SU-DHL-6 (cell line): ENCODE results near the gene CNPPD1.

Experiments
- H2AFZ ChIP-seq: fragments of 200-600 bp; sonication (generic); 2 replicates; pipeline ENCODE4 v1.6.1; 2014; ENCODE audit warnings: low read depth, mild to moderate bottlenecking, moderate library complexity, mixed read lengths, antibody characterized with exemption, low read length; ENCODE audit not compliant: severe bottlenecking
- H3F3A ChIP-seq: fragments of 200-600 bp; shearing (Covaris generic); 2 replicates; pipeline ENCODE4 v1.6.0; 2016; ENCODE audit warnings: antibody characterized with exemption, mild to moderate bottlenecking; ENCODE audit not compliant: insufficient read depth
- H3K27ac ChIP-seq: fragments of 200-600 bp; sonication (generic); 2 replicates; pipeline ENCODE4 v1.5.1; 2016; ENCODE audit warnings: low read depth, mild to moderate bottlenecking, low read length, moderate library complexity, mixed read lengths
- H3K27me3 ChIP-seq: fragments of 200-600 bp; sonication (generic), shearing (Covaris generic); 2 replicates; pipeline ENCODE4 v1.6.0; 2014; ENCODE audit warnings: mild to moderate bottlenecking, low read length
- H3K36me3 ChIP-seq: fragments of 200-600 bp; sonication (generic); 2 replicates; pipeline ENCODE4 v1.6.1; 2014; ENCODE audit warnings: mild to moderate bottlenecking, low read length, mixed read lengths
- H3K4me2 ChIP-seq: fragments of 300-600, 200-600 bp; shearing (Covaris generic), sonication (generic); 2 replicates; pipeline ENCODE4 v1.6.0; 2014; ENCODE audit warnings: low read length, low read depth, mild to moderate bottlenecking; ENCODE audit not compliant: poor library complexity, severe bottlenecking
- H3K4me3 ChIP-seq: fragments of 200-600 bp; sonication (generic); 2 replicates; pipeline ENCODE4 v1.5.1; 2014; ENCODE audit warnings: antibody characterized with exemption, low read length, mild to moderate bottlenecking, mixed read lengths; ENCODE audit not compliant: insufficient read depth, poor library complexity, severe bottlenecking
- H3K79me2 ChIP-seq: fragments of 200-600 bp; sonication (generic); 2 replicates; pipeline ENCODE4 v1.6.1; 2014; ENCODE audit warnings: mild to moderate bottlenecking, low read length, moderate library complexity; ENCODE audit not compliant: insufficient read depth
- H3K9ac ChIP-seq: fragments of 200-600 bp; sonication (generic); 2 replicates; pipeline ENCODE4 v1.7.0; 2014; ENCODE audit warnings: mild to moderate bottlenecking, low read length
- H3K9me2 ChIP-seq: fragments of 200-600 bp; sonication (generic); replicated peaks from 2 replicates; pipeline ENCODE4 v1.6.1; 2014; ENCODE audit warnings: low read length; ENCODE audit not compliant: insufficient read depth
- H3K9me3 ChIP-seq: fragments of 200-600 bp; sonication (generic); 2 replicates; pipeline ENCODE4 v1.6.1; 2014; ENCODE audit warnings: low read length, mixed read lengths; ENCODE audit not compliant: insufficient read depth
- H4K20me1 ChIP-seq: fragments of 200-600 bp; sonication (generic); 2 replicates; pipeline ENCODE4 v1.6.1; 2014; ENCODE audit warnings: low read depth, mild to moderate bottlenecking, antibody characterized with exemption, low read length, moderate library complexity, mixed read lengths
- CTCF ChIP-seq: fragments of 200-600 bp; sonication (generic); IDR thresholded peaks from one replicate; pipeline ENCODE4 v1.5.1; 2017; ENCODE audit warnings: antibody characterized with exemption, mild to moderate bottlenecking, low read length, moderate library complexity; ENCODE audit not compliant: insufficient read depth, poor library complexity, severe bottlenecking
- EZH2phosphoT487 ChIP-seq: fragments of 200-600 bp; sonication (generic), shearing (Covaris generic); conservative IDR thresholded peaks from 2 replicates; pipeline ENCODE4 v1.6.1; 2018; ENCODE audit warnings: mild to moderate bottlenecking, antibody characterized with exemption, low read length, moderate library complexity, mixed read lengths

The CNPPD1 gene

GRCh38 chr2:219207134-219207883 is 30.6 kb upstream of the CNPPD1 start:
- Histone ChIP-seq H3K27me3 (no peaks in the 10 kb centered on the region), H3K9me3 (no peaks in the 10 kb centered on the region), H3K36me3 (no peaks in the 10 kb centered on the region), H3K9ac (peak overlapping the region; percentile 68), H3K4me3 (peak overlapping the region; percentile 60), H3K9me2 (no peaks in the 10 kb centered on the region), H4K20me1 (no peaks in the 10 kb centered on the region), H3K27ac (peak overlapping the region; percentile 73), H2AFZ (peak overlapping the region; percentile 36), H3F3A (no peaks in the 10 kb centered on the region), H3K79me2 (no peaks in the 10 kb centered on the region), H3K4me2 (peak overlapping the region; percentile 79)
- TF ChIP-seq CTCF (no peak), EZH2phosphoT487 (no peak)

GRCh38 chr2:219206328-219207133 is 29.8 kb upstream of the CNPPD1 start, which contains the start of gene ZFAND2B:
ZFAND2B (plus strand) TSS chr2:219206782; CDS start chr2:219206988, 206 bp downstream.
- TF ChIP-seq CTCF (no peak), EZH2phosphoT487 (no peak)
- Histone ChIP-seq H3K27me3 (no peaks in the 10 kb centered on the region), H2AFZ (peak within 1 kb of the TSS; percentile 82), H3K79me2 (no peaks in the 10 kb centered on the region), H3K9ac (peak within 1 kb of the TSS; percentile 68), H3K9me3 (no peaks in the 10 kb centered on the region), H3K4me3 (peak within 1 kb of the TSS; percentile 60), H3K27ac (peak within 1 kb of the TSS; percentile 73), H4K20me1 (no peaks in the 10 kb centered on the region), H3K4me2 (peak within 1 kb of the TSS; percentile 79), H3K36me3 (no peaks in the 10 kb centered on the region), H3K9me2 (no peaks in the 10 kb centered on the region), H3F3A (no peaks in the 10 kb centered on the region)

- Histone ChIP-seq H3K36me3 (no peaks in the 10 kb centered on the region), H3K4me2 (peak overlapping the region; percentile 79), H3K27me3 (no peaks in the 10 kb centered on the region), H2AFZ (peak overlapping the region; percentile 82), H3K9ac (peak overlapping the region; percentile 68), H3K4me3 (peak overlapping the region; percentile 60), H3K9me3 (no peaks in the 10 kb centered on the region), H3K79me2 (no peaks in the 10 kb centered on the region), H4K20me1 (no peaks in the 10 kb centered on the region), H3K27ac (peak overlapping the region; percentile 48), H3F3A (no peaks in the 10 kb centered on the region), H3K9me2 (no peaks in the 10 kb centered on the region)
- TF ChIP-seq CTCF (no peak), EZH2phosphoT487 (no peak)
Observed at GRCh38 chr2:219205981-219206327, 29.2 kb upstream of the CNPPD1 start.
